Measurements from ENCODE around the gene CCDC102A.

The CCDC102A gene

GRCh38 chr16:57517397-57518367 lies 18.7 kb downstream of the CCDC102A start:
- DNase-seq, result no peak

GRCh38 chr16:57516773-57517172 lies 19.6 kb downstream of the CCDC102A start:
- no peak for DNase-seq

DNA sequence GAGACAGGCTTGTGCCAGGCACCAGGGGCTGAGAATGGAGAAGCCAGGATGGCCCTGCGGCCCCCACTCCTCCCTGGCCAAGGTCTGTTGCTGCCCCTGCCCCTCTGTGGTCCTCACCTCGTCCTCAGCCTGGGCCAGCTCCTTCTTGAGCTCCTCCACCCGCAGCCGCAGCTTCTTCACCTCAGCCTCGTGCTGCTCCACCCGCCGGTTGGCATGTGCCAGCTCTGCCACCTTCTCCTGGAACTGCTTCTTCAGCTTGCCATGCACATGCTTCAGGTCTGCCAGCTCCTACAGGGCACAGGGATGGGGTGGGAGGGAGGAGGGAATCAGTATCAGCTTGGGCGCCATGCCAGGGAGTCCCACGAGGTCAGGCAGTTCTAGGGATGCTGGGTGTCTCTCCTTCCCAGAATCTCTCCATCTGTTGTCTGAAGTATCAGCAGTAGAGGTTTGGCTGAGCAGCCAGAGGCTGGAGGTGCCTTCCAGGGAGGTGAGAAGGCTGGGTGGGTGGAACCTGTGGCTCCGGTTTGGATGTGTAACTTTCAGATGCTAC lies 20.1 kb downstream of the CCDC102A start:
- DNase-seq, result no peak

GRCh38 chr16:57514791-57515600 lies 21.4 kb downstream of the CCDC102A start:
- no peak for DNase-seq

DNA sequence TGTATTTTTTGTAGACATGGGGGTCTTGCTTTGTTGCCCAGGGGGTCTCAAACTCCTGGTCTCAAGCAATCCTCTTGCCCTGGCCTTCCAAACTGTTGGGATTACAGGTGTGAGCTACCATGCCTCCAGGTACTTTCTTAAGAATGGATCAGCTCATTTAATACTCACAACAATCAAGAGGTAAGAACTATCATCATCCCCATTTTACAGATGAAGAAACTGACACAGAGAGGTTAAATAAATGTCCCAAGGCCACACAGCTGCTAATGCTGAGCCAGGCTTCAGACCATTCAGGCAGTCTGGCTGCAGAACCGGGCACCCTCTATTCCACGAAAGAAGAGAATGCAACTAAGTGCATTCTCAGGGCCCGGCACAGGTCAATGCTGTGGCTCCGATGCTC lies 22.0 kb downstream of the CCDC102A start:
- DNase-seq, result no peak

DNA sequence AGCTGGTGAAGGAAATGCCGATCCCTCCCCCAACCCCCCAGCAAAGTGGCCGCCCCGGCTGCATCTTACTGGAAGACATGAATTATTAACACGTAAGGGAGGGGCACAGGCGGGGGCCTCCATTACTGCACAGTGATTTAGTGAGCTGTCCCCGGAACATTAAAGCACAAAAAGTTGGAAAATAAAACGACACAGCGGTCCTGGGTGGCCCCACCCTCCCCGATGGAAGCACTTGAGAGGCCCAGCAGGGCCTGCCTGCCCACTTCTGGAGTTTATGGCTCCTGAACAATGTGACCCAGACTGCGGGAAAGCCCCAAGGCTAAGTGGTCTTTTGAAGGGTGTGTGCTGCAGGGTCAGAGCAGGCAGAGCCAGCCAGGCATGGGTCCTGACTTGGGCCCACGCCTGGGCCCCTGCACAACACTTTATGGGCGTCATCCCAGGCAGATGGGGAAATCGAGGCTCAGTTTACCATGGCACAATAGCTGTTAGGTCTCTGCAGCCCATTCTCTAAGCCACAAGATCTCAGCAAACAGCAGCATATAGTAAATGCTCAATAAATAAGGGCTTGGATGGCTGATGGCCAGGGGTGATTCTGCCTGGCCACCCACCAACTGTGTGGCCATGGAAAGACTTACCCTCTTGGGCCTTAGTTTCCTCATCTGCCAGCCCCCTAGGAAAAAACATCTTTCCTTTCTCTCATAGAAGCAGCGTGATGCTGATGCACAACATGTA lies 22.8 kb downstream of the CCDC102A start:
- DNase-seq, result no peak

GRCh38 chr16:57512296-57513001 lies 23.9 kb downstream of the CCDC102A start:
- no peak for DNase-seq

- DNase-seq, result no peak
Observed at GRCh38 chr16:57510016-57510871, 26.1 kb downstream of the CCDC102A start.

DNA sequence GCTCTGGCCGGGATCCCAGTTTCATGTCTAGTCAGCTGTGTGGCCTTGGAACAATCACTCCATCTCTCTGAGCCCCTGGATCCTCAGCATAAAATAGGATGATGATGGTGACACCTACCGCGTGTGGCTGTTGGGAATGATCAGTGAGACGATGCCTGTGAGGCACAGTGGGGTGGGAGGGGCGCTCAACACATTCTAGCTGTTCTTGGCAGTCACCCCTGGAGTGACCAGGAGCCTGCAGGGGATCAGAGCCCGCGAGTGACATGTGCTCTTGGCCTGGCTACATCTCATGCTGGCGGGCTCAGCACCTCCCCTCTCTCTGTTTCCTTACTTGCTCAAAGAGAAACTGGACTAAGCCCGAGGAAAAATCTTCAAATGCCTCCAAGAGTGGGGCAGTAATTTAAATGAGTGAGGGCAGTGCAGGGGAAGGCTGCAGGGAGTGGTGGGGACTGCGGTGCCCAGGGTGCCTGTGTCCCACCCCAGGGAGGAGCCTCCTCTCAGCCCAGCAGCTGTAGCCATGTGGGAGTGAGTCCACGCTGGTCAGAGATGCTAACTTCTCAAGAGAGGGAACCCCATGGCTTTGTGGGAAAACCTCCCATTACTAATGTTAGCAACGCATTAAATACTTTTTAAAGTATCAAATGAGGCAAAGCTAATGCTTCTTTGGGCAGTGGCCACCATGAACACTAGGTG lies 27.0 kb downstream of the CCDC102A start:
- no peak for DNase-seq

- DNase-seq, result no peak
Observed at GRCh38 chr16:57508035-57508425, 28.3 kb downstream of the CCDC102A start.

DNA sequence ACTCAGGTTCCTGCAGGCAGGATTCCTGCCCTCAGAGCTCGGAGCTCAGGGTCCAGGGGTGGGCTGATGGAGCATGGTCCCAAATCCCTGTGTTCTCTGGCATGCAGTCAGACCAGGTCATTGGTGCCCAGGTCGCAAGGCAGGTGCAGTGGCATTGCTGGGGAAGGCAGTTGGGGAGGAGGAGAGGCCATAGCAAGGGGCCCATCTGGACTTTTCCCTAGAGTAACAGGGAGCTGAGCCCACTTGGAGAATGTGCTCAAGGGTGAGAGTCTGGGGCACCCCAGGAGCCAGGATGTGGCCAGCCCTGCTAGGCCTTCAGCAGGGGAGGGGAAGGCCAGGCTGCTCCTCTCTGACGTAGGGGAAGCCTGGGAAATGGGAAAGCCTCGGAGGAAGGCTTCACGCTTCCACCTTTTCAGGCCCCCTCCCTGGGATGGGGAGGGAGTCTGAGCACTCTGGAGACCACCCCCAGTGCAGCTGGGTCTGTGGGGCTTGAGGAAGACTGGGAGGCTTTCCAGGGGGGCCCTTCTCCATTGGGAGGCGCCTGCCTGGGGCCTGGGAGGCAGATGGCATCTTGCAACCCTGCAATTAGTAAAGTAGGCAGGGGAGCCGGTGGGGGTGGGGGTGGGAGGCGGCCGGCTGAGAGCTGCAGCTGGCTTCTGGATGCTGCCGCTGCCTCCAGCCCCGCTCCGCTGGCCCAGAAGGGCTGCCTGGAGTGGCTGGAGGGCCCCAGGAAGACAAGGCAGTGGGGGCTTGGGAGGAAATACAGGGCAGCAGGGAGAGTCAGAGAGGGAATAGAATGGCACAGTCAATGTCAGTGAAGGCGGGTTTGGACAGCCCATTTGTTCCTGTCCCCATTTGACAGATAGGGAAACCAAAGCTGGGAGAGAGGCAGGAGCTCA lies 29.0 kb downstream of the CCDC102A start:
- no peak for DNase-seq

DNA sequence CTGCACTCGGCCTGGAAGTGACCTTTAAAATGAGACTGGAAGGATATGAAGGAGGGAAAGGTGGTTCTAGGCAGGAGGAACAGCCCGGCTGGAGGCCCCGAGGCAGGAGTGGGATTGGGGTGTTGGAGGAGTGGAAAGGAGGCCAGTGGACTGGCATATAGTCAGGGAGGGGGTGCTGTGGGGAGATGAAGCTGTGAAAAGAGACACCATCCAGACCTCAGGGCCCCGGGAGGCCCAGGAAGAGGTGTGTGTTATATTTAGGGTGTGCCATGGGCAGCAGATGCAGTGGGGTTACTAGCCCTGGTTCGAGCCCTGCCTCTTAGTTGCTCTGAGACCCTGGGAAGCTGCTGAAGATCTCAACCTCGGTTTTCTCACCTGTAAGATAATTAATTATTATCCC lies 31.2 kb downstream of the CCDC102A start:
- DNase-seq, result no peak

DNA sequence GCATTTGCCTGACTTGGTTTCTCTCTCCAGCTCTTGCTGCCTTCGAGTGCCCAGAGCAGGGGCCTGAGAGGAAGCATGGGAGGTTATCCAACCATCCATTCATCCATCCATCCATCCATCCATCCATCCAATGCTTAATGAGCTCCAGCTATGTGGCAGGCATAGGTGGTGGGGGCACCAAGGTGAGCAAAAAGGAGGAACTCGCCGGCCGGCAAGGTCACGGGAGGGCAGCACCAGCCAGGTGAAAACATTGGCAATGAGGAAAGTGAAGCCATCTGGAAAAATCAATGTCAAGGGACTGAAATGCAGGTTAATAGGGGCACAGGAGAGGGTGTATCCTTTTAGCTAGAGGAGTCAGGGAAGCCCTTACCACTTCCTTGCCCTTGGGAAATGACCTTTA lies 31.9 kb downstream of the CCDC102A start:
- no peak for DNase-seq

DNA sequence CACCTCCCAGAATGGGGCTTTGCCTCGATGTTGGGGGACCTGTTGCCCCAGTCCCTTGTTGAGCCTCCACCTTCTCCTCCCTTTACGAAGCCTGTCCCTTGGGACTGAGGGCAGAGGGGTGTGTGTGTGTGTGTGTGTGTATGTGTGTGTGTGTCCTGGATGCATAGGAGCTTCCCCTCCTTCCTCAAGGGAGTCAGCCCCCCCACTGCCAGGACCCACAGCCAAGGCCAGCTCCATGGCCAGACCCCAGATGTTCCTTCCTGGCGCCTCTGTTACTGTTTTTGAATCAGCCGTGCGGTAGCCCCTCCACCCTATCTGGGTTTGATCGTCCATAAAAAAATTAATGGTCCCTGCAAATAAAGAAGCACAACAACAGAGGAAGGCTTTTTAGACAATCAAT lies 32.4 kb downstream of the CCDC102A start:
- DNase-seq, result no peak

DNA sequence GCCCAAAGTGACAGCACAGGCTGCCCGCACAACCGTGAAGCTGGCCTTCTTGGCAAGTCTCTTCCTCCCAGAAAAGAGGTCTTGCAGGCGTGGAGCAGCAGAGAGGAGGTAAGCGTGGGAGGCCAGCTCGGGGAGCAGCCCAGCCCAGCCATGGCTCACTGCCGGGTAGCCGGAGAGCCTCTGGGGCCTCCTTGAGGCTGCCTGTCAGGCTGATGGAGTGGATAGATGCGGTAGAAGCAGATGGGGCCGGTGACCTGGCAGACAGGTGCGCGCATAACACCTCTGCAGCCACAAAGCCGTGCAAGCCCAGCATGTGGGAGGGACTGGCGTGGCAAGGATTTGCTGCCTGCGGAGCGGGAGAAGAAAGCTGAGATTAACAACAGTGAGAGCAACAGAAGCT lies 33.0 kb downstream of the CCDC102A start:
- DNase-seq, result no peak

- no peak for DNase-seq
Observed at GRCh38 chr16:57502048-57502775, 34.2 kb downstream of the CCDC102A start.

GRCh38 chr16:57501492-57501891 lies 34.9 kb downstream of the CCDC102A start:
- no peak for DNase-seq

DNA sequence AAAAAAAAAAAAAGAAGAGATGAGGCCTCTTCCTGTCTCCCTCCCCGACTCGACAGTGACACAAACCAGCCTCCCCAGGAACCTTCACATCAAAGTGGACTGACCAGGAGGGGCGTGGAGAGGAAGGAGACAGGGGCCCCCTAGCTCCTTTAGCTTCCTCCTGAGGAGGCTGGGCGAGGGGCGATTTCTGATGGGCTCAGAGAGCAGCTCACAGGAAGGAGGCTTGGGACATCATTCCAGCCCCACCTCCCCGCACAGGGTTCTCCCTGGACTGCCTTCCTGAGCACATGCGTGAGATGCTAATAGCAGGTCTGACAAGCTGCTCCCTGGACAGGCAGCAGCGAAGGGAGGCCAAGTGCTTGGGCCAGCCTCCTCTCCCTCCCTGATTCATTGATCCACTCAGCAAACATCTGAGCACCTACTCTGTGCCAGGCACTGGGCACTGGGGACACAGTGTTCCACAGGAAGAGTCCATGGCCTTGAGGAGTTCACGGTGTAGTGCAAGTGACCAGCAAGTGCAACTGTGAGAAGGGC lies 35.7 kb downstream of the CCDC102A start:
- DNase-seq, result no peak
